T-cell (primary cell): Measurements from ENCODE around the gene RCAN3. TPM values are rescaled to one million over a fixed set of nuclear protein-coding genes. Genes with fewer than 3 reads are reported as not detected.

Experiments used
- ATAC-seq, 4 experiments: fragments of 200-7000 bp in 3 of 4; fragments of 150-1000 bp in 1 of 4; cut with Tn5 transposase; replicated peaks in 1 of 4; 1 replicate in 3 of 4; 2 replicates in 1 of 4; pipeline ENCODE4 v1.10.0; 2021; ENCODE audit warnings: moderate library complexity in 3 of 4, mild to moderate bottlenecking in 2 of 4, moderate number of reproducible peaks in 1 of 4
- CTCF ChIA-PET, 2 donors: fragments of 300-600 bp; sonication (Branson Sonifier 250); formaldehyde crosslinking; loops; one replicate each; lab custom pipeline; 2022; ENCODE audit warnings: antibody characterized with exemption in 2 of 2; lab: Charles Lee
- POLR2A ChIA-PET, 2 donors: fragments of 300-600 bp; sonication (Branson Sonifier 250); formaldehyde crosslinking; loops; one replicate each; lab custom pipeline; 2022; ENCODE audit warnings: antibody characterized with exemption in 2 of 2; lab: Charles Lee
- DNase-seq, 35 experiments: peaks; one replicate each; pipeline versions ENCODE4 v3.0.0 to v3.0.0-alpha.2; 2013 to 2023
- H3K27ac ChIP-seq: one replicate; pipeline ENCODE4 v1.5.1; 2013; ENCODE audit warnings: low read length
- H3K27me3 ChIP-seq, 2 experiments: replicated peaks in 1 of 2; 1 replicate in 1 of 2; 2 replicates in 1 of 2; pipeline versions ENCODE4 v1.6.1 to v1.7.0; 2013; ENCODE audit warnings: low read length in 1 of 2, mixed read lengths in 1 of 2; ENCODE audit not compliant: control insufficient read depth in 2 of 2, insufficient read depth in 2 of 2; ENCODE audit errors: extremely low read depth in 1 of 2
- H3K36me3 ChIP-seq, 2 donors: 1 replicate in 1 of 2; 2 replicates in 1 of 2; pipeline versions ENCODE4 v1.6.1 to v1.7.0; 2013; ENCODE audit warnings: low read length in 1 of 2; ENCODE audit not compliant: control insufficient read depth in 2 of 2, insufficient read depth in 1 of 2; ENCODE audit errors: extremely low read depth in 1 of 2
- H3K4me1 ChIP-seq, 2 experiments: 1 replicate in 1 of 2; 2 replicates in 1 of 2; pipeline versions ENCODE4 v1.6.1 to v1.7.0; 2013; ENCODE audit warnings: low read length in 2 of 2, mixed read lengths in 1 of 2; ENCODE audit not compliant: insufficient read depth in 2 of 2, control insufficient read depth in 1 of 2; ENCODE audit errors: extremely low read depth in 1 of 2
- H3K4me3 ChIP-seq, 2 donors: 1 replicate in 1 of 2; 2 replicates in 1 of 2; pipeline versions ENCODE4 v1.5.1 to v1.7.0; 2013; ENCODE audit warnings: mild to moderate bottlenecking in 2 of 2, low read length in 1 of 2, moderate library complexity in 1 of 2; ENCODE audit not compliant: control insufficient read depth in 1 of 2; ENCODE audit errors: extremely low read depth in 1 of 2
- H3K9me3 ChIP-seq: 2 replicates; pipeline ENCODE4 v1.7.0; 2013
- H3K27ac Mint-ChIP-seq, 2 donors: one replicate each; pipeline ENCODE4 v1.8.0; 2020 to 2021; ENCODE audit warnings: mild to moderate bottlenecking in 2 of 2, mixed read lengths in 2 of 2
- H3K27me3 Mint-ChIP-seq, 2 donors: one replicate each; pipeline ENCODE4 v1.8.0; 2021 to 2022; ENCODE audit warnings: mixed read lengths in 2 of 2
- H3K36me3 Mint-ChIP-seq: one replicate; pipeline ENCODE4 v1.8.0; 2021; ENCODE audit warnings: mixed read lengths
- H3K4me1 Mint-ChIP-seq, 3 donors: one replicate each; pipeline ENCODE4 v1.8.0; 2020 to 2022; ENCODE audit warnings: mixed read lengths in 3 of 3, mild to moderate bottlenecking in 1 of 3
- H3K4me3 Mint-ChIP-seq, 3 donors: one replicate each; pipeline ENCODE4 v1.8.0; 2020 to 2022; ENCODE audit warnings: mild to moderate bottlenecking in 3 of 3, mixed read lengths in 3 of 3, moderate library complexity in 3 of 3
- H3K9me3 Mint-ChIP-seq, 3 donors: one replicate each; pipeline ENCODE4 v1.8.0; 2020 to 2022; ENCODE audit warnings: mixed read lengths in 3 of 3
- WGBS: methylation state at CpG from one replicate; pipeline ENCODE4 v1.1.5; 2013; ENCODE audit warnings: missing lambda C conversion rate; ENCODE audit not compliant: insufficient coverage; 5-methylcytosine and 5-hydroxymethylcytosine counted together
- total RNA-seq, 35 experiments: library from RNA in 6 of 35; stranded (reverse) in 6 of 35; fragments of 120-200 nt in 1 of 35; gene quantifications; one replicate each; pipeline versions ENCODE4 v1.2.1 to v1.2.4 and lab custom pipeline; 2013 to 2026

Gene RCAN3
- total RNA-seq (100 to 1,000 TPM; 149 to 202 (median 186) TPM), total RNA-seq (lab: John Stamatoyannopoulos, UW) (83.9 to 616 (median 347) reads per million in 29 experiments)
- total RNA-seq (2013) = 161 TPM

GRCh38 chr1:24502709-24503058 is at the start of gene RCAN3:
RCAN3 (plus strand) TSS chr1:24502836; CDS start chr1:24514373, 11,537 bp downstream.
- H3K36me3 Mint-ChIP-seq = peaks cover 26% of the 10 kb centered on the region
- H3K4me3 ChIP-seq = peak within 1 kb of the TSS; percentile 81 to 91
- H3K36me3 ChIP-seq = no peaks in the 10 kb centered on the region
- no peaks in the 10 kb centered on the region for H3K9me3 ChIP-seq
- peak within 1 kb of the TSS; percentile 99 to 100 (median 99) for H3K4me3 Mint-ChIP-seq
- peaks cover 0 to 2% of the 10 kb centered on the region in 2 donors for H3K27me3 Mint-ChIP-seq
- peaks cover 66 to 77% (median 74%) of the 10 kb centered on the region in 3 donors for H3K4me1 Mint-ChIP-seq
- H3K27me3 ChIP-seq = no peaks in the 10 kb centered on the region
- CTCF ChIA-PET = interaction anchor here (1.0 to 4.4 kb wide), 6 partner anchors 16 to 87 kb away, joined by 4 to 29 read pairs (median 10); partner anchors contain the start of gene NIPAL3 (in 1 of the 2)
- H3K27ac Mint-ChIP-seq = peak within 1 kb of the TSS; percentile 92 to 99
- H3K9me3 Mint-ChIP-seq = no peaks in the 10 kb centered on the region
- ATAC-seq = peak; percentile 68 to 81 (median 75)
- under 1% methylated on average over 37 of the region's 53 CpGs for WGBS
- POLR2A ChIA-PET = interaction anchor here (0.5 to 4.4 kb wide), 11 partner anchors 15 to 83 kb away, joined by 3 to 30 read pairs (median 5); no protein-coding TSS in a partner anchor
- peak; percentile 73 to 93 (median 86) for DNase-seq
- peak within 1 kb of the TSS; percentile 98 for H3K27ac ChIP-seq
- peaks cover 39 to 59% of the 10 kb centered on the region in 2 experiments for H3K4me1 ChIP-seq

GRCh38 chr1:24452922-24453485 is 49.6 kb upstream of the RCAN3 start:
- DNase-seq = no peak
- H3K4me3 Mint-ChIP-seq = no peak overlapping the region

GRCh38 chr1:24454673-24455072 is 48.0 kb upstream of the RCAN3 start:
- no peak overlapping the region for H3K4me3 Mint-ChIP-seq
- WGBS = 100% methylated on average over 1 of the region's 5 CpGs
- Histone ChIP-seq H3K36me3 (peaks cover 14 to 90% of the 10 kb centered on the region in 2 donors), H3K4me1 (no peaks in the 10 kb centered on the region), H3K4me3 (no peak overlapping the region), H3K27me3 (no peaks in the 10 kb centered on the region), H3K27ac (no peak overlapping the region), H3K9me3 (no peaks in the 10 kb centered on the region)
- H3K36me3 Mint-ChIP-seq = peaks cover 75% of the 10 kb centered on the region
- H3K27me3 Mint-ChIP-seq = no peaks in the 10 kb centered on the region
- DNase-seq = no peak
- peak overlapping the region in 1 of 2 donors; percentile 32 for H3K27ac Mint-ChIP-seq
- CTCF ChIA-PET = interaction anchor here in 1 of 2 donors (0.9 kb wide), 1 partner anchor 27 kb away, joined by 3 read pairs; no protein-coding TSS in a partner anchor
- H3K9me3 Mint-ChIP-seq = no peaks in the 10 kb centered on the region
- POLR2A ChIA-PET = no interaction called here
- peaks cover 0 to 13% (median 0%) of the 10 kb centered on the region in 3 donors for H3K4me1 Mint-ChIP-seq
- ATAC-seq = no peak

More at GRCh38 chr1:24452922-24453485, 49.6 kb upstream of the RCAN3 start:
- peaks cover 18 to 90% of the 10 kb centered on the region in 2 donors for H3K36me3 ChIP-seq
- H3K9me3 Mint-ChIP-seq = no peaks in the 10 kb centered on the region
- ATAC-seq = no peak
- peaks cover 72% of the 10 kb centered on the region for H3K36me3 Mint-ChIP-seq
- H3K9me3 ChIP-seq = no peaks in the 10 kb centered on the region
- ChIA-PET POLR2A (interaction anchor here in 1 of 2 donors (0.7 kb wide), 1 partner anchor 279 kb away, joined by 6 read pairs; no protein-coding TSS in a partner anchor), CTCF (interaction anchor here in 1 of 2 donors (0.6 kb wide), 1 partner anchor 223 kb away, joined by 7 read pairs; no protein-coding TSS in a partner anchor)
- no peaks in the 10 kb centered on the region for H3K4me1 ChIP-seq
- no peaks in the 10 kb centered on the region for H3K27me3 Mint-ChIP-seq
- no peak overlapping the region for H3K27ac ChIP-seq
- 95% methylated on average over 6 of the region's 8 CpGs for WGBS
- no peak overlapping the region for H3K4me3 ChIP-seq
- H3K27ac Mint-ChIP-seq = no peak overlapping the region
- H3K4me1 Mint-ChIP-seq = peaks cover 0 to 10% (median 0%) of the 10 kb centered on the region in 3 donors
- no peaks in the 10 kb centered on the region for H3K27me3 ChIP-seq

- 100% methylated on average over 1 of the region's 5 CpGs for WGBS
- Histone ChIP-seq H3K36me3 (peaks cover 16 to 90% of the 10 kb centered on the region in 2 donors), H3K27ac (no peak overlapping the region), H3K27me3 (no peaks in the 10 kb centered on the region), H3K4me3 (no peak overlapping the region), H3K4me1 (no peaks in the 10 kb centered on the region), H3K9me3 (no peaks in the 10 kb centered on the region)
- H3K27me3 Mint-ChIP-seq = no peaks in the 10 kb centered on the region
- H3K9me3 Mint-ChIP-seq = no peaks in the 10 kb centered on the region
- DNase-seq = no peak
- peaks cover 75% of the 10 kb centered on the region for H3K36me3 Mint-ChIP-seq
- no peak overlapping the region for H3K4me3 Mint-ChIP-seq
- ChIA-PET POLR2A (no interaction called here), CTCF (no interaction called here)
- H3K4me1 Mint-ChIP-seq = peaks cover 0 to 15% (median 0%) of the 10 kb centered on the region in 3 donors
- no peak overlapping the region for H3K27ac Mint-ChIP-seq
- no peak for ATAC-seq
Measured at GRCh38 chr1:24455272-24455671, 47.4 kb upstream of the RCAN3 start.

- no peaks in the 10 kb centered on the region for H3K9me3 ChIP-seq
- no peaks in the 10 kb centered on the region for H3K27me3 ChIP-seq
- DNase-seq = no peak
- Mint-ChIP-seq H3K27me3 (no peaks in the 10 kb centered on the region), H3K27ac (peak overlapping the region in 1 of 2 donors; percentile 44), H3K9me3 (no peaks in the 10 kb centered on the region), H3K4me3 (no peak overlapping the region), H3K36me3 (peaks cover 71% of the 10 kb centered on the region), H3K4me1 (peaks cover 4 to 11% (median 7%) of the 10 kb centered on the region in 3 donors)
- no peaks in the 10 kb centered on the region for H3K4me1 ChIP-seq
- ATAC-seq = no peak
- ChIA-PET POLR2A (no interaction called here), CTCF (interaction anchor here (0.5 to 0.6 kb wide), 2 partner anchors 14 to 54 kb away, joined by 3 to 4 read pairs; no protein-coding TSS in a partner anchor)
- no peak overlapping the region for H3K27ac ChIP-seq
- peaks cover 15 to 80% of the 10 kb centered on the region in 2 donors for H3K36me3 ChIP-seq
- WGBS = 100% methylated on average over 1 of the region's 3 CpGs
- no peak overlapping the region for H3K4me3 ChIP-seq
Measured at GRCh38 chr1:24457866-24458265, 44.8 kb upstream of the RCAN3 start.

- no peaks in the 10 kb centered on the region for H3K27me3 Mint-ChIP-seq
- Histone ChIP-seq H3K4me3 (no peak overlapping the region), H3K27me3 (no peaks in the 10 kb centered on the region), H3K36me3 (peaks cover 15 to 74% of the 10 kb centered on the region in 2 donors), H3K9me3 (no peaks in the 10 kb centered on the region), H3K27ac (no peak overlapping the region), H3K4me1 (peaks cover 5 to 7% of the 10 kb centered on the region in 2 experiments)
- H3K4me3 Mint-ChIP-seq = no peak overlapping the region
- no peaks in the 10 kb centered on the region for H3K9me3 Mint-ChIP-seq
- WGBS = 93% methylated on average over 4 of the region's 6 CpGs
- no peak for DNase-seq
- POLR2A ChIA-PET = no interaction called here
- H3K36me3 Mint-ChIP-seq = peaks cover 69% of the 10 kb centered on the region
- H3K27ac Mint-ChIP-seq = peak overlapping the region in 1 of 2 donors; percentile 28
- no peak for ATAC-seq
- CTCF ChIA-PET = interaction anchor here in 1 of 2 donors (1.5 kb wide), 1 partner anchor 44 kb away, joined by 6 read pairs; the partner anchor contains the start of gene NIPAL3
- peaks cover 20 to 29% (median 21%) of the 10 kb centered on the region in 3 donors for H3K4me1 Mint-ChIP-seq
Measured at GRCh38 chr1:24459551-24460266, 42.9 kb upstream of the RCAN3 start.
